ENCODE measurements around the gene ARHGEF37.

Gene ARHGEF37

DNA sequence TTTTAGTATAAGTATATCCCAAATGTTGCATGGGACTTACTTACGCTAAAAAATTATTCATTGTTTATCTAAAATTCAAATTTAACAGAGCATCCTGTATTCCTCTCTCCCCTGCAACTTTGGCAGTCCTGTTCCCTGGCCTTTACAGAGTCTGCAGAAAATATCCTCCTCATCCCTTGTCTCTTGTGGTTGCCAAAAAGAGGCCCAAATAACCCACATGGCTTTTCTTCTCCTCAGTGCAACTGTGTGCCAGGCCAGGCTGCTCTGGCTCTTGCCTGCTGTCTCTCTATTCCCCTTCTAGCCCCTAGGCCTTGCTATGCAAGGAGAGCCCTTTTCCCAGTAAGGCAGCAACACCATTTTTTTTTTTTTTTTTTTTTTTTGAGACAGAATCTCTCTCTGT, 23.0 kb downstream of the ARHGEF37 start:
- DNase-seq, result no peak

GRCh38 chr5:149605354-149605997, 24.2 kb downstream of the ARHGEF37 start:
- no peak for DNase-seq

DNA sequence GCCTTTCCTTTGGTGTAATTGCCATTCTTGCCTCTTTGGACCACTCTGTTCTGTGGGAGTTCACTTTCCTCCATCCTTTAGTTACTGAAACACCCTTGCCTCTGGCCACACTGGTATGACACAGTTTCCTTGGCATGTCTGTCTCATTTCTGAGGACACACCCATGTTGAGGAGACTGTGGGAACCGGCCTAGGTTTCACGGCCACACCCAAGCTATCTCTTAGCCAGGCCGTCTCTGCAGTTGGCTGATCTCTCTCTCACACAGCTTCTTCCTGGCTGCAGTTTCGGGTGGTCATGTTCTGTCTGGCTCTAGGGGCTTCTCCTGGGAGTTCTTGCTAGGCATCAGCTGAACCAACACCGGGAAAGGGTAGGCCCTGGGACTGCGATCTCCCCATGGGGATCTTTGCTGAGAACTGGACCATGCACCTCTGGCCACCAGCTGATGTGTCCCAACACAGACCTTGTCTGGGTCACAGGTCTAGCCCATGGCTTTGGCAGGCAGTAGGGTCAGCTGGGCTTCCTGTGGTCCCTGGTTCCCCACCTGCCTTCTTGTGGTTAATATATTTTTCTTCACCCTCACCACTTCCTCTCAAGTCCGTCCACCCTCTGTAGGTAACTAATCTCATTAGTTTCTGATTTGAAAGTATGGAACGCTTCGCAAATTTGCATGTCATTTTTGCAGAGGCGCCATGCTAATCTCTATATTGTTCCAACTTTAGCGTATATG, 24.9 kb downstream of the ARHGEF37 start:
- DNase-seq, result no peak

GRCh38 chr5:149608936-149609545, 27.7 kb downstream of the ARHGEF37 start:
- DNase-seq, result no peak

- no peak for DNase-seq
These were observed 28.4 kb downstream of the ARHGEF37 start for GRCh38 chr5:149609640-149610219.

DNA sequence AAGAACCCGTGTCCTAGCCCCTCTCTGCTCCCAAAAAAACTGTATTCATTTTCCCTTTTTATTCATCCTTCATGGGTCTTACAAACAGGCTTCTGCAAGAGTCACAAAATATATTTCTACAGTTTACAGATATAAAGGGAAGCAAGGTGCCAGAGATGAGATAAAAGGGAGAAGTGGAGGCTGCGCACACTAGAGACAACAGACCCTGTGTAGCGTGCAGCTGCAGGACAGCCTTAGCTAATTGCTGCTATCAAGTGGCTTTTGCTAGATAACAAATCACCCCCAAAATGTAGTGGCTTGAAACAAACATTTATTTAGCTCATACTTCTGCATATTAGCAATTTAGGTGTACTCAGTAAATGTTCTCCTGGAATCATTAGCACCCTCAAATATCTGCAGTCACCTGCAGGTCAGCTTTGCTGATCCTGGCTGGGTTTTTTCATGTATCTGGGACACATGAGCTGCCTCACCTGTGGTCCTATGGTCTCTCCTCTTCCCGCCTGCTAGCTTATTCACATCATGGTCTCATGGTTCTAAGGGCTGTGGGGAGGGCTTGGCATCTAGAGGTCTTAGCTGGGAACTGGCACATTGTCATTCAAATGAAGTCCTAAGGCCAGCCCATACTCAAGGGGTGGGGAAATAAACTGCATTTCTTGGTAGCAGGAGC, 29.4 kb downstream of the ARHGEF37 start:
- DNase-seq, result no peak

GRCh38 chr5:149611326-149611725, 30.0 kb downstream of the ARHGEF37 start:
- no peak for DNase-seq

- no peak for DNase-seq
These were observed 33.0 kb downstream of the ARHGEF37 start for GRCh38 chr5:149614034-149614907.

DNA sequence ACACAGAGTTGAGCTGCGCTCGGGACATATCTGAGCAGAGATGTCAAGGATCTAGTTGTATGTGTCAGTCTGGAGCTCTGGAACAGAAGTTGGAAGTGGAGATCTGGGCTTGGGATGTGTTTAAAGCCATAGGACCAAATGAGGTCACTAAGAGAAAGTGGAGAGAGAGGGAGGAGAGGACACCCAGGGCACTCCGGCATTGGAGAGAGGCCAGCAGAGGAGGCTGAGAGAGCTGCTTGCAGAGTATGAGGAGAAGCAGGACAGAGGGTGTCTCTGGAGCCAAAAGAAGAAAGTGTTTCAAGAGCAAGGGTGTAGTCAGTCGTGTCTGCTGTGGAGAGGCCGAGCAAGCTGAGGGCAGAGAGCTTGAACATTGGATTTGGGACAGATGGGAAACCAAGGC, 34.7 kb downstream of the ARHGEF37 start:
- DNase-seq, result no peak

- no peak for DNase-seq
These were observed 35.5 kb downstream of the ARHGEF37 start for GRCh38 chr5:149616727-149617285.

DNA sequence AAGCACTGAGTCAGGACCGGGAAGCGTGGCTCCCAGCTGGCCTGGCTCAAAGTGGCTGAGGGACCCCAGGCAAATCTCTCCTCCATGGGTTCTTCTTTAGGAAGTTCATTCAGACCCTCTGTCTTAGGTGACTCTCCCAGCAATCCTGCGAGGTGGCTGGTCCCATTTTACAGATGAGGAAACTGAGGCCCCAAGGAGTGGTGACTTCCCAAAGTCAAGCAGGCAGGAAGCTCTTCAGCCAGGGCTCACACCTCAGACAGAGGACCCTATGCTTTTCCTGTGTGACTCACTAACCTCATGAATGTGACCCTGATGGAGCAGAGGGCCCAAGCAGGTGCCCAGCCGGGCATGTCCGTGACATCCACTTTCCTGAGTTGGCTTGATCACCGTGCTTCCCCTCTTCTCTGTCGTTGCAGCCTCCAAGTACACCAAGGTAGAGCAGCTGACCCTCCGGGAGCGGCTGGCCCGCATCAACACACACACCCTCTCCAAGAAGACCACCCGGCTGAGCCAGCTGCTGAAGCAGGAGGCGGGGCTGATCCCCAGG, 36.5 kb downstream of the ARHGEF37 start:
- no peak for DNase-seq

- DNase-seq, result no peak
These were observed 37.4 kb downstream of the ARHGEF37 start for GRCh38 chr5:149618581-149619248.

GRCh38 chr5:149621415-149622098, 40.3 kb downstream of the ARHGEF37 start:
- no peak for DNase-seq

DNA sequence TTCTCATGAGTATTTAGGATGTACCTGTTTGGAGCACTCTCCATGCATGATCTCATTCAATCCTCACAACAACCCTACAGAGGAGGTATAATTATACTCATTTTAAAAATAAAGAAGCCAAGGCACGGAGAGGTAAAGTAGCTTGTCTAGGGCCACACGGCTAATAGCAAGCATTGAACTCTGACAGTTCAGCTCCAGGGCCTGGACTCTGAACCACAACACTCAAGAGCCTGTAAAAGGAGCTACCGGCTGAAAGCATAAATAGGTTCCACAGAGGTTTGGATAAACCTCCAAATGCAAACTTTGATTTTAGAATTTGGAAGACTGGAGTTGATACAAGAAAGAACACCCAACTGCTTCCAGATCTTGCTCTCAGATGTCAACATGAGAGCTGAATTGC, 41.2 kb downstream of the ARHGEF37 start:
- DNase-seq, result no peak

DNA sequence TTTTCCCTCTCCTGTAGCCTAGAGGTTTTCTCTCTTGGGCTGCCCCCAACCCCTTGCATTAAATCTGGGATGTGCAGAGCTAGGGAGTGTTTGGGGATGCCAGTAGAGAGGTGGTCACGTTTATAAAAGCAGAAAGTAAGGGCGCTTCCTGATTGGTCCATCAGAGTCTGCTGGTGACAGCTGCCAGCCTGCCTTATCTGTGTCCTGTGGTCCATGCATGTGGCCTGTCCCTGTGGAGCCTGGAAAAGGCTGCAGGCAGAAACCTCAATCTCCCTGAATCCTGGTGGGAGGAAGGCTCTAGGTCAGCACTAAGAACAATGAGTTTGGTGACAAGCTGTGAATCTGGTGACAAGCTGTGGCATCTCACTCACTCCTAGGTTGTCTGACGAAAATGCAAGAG, 42.2 kb downstream of the ARHGEF37 start:
- no peak for DNase-seq

DNA sequence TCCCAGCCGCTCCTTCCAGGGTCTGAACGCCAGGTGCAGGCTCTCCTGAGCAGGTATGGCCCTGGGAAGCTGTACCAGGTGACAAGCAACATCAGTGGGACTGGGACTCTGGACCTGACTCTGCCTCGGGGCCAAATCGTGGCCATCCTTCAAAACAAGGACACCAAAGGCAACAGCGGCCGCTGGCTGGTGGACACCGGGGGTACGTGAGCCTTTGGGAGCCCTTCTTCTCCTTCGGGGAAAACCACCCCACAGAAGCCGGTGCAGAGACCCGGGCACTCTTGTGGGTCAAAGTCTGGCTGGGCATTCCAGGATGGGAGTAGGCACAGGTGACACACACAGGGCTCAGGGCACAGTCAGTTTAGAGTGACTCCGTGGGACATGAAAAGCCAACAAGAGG, 45.8 kb downstream of the ARHGEF37 start:
- DNase-seq, result no peak

DNA sequence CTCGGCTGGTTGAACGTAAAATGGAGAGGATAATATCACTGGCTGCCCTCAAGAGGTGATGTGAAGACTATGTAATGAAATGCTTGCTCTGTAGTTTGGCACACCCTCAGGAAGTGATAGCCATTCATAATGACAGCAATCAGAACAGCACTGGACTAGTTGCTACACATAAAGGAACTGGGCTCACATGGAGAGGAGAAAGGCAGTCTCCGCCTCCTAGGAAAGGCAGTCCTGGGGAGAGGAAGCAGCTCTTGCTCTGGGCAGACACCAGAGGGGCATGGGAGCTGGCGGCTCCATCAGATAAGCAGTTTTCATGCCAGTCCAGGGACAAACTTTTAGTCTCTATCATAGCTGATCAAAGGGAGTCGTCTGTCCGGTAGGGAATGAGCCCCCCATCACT, 46.9 kb downstream of the ARHGEF37 start:
- DNase-seq, result no peak

- DNase-seq, result no peak
These were observed 47.6 kb downstream of the ARHGEF37 start for GRCh38 chr5:149628846-149629388.

GRCh38 chr5:149629421-149629820, 48.1 kb downstream of the ARHGEF37 start:
- DNase-seq, result no peak

DNA sequence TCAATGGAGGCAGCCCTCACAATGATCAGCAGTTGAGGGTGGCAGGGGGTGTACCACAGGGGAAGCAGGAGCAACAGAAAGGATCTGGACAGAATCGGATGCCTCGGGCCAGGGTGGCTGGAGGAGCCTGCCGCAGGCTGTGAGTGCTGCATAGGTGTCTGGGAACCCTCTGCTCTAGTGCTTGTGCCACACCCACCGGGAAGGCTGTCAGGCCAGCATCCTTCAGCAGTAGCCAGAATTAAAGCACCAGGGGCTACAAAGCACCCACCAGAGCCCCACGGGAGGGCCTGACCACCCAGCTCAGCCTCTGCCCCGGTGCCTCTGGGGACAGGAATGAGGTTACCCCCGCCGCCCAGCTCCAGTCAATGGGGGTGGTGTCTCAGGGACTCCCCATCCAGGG, 49.0 kb downstream of the ARHGEF37 start:
- DNase-seq, result no peak
